Measurements from ENCODE around the gene ADIPOQ. TPM values are rescaled to one million over a fixed set of nuclear protein-coding genes. Genes with fewer than 3 reads are reported as not detected.
"Not testable (repeated sequence)": the region's sequence is repeated elsewhere in the genome, so short reads cannot be mapped to it uniquely, and the experiment has no call there.

ADIPOQ gene
- total RNA-seq, 1 donor from 2014 or later, result 8.2 TPM

- H3K9me3 ChIP-seq, result no peaks in the 10 kb centered on the region
- H3K4me3 ChIP-seq, result no peak overlapping the region
- no peak for TF ChIP-seq CTCF (IDR thresholded peaks at IDR 0.05)
- H3K4me1 ChIP-seq, result no peaks in the 10 kb centered on the region
- H3K36me3 ChIP-seq, result no peaks in the 10 kb centered on the region
- no peaks in the 10 kb centered on the region for H3K27me3 ChIP-seq
- no peak for DNase-seq (ENCODE audit: low spot score in 2 of 2)
- no peak overlapping the region for H3K27ac ChIP-seq
- intact Hi-C loops (cut with DNase I), result no loop called here
These were observed 43.9 kb downstream of the ADIPOQ start for GRCh38 chr3:186886202-186886981.

GRCh38 chr3:186887507-186887938 is 45.0 kb downstream of the ADIPOQ start:
- H3K27me3 ChIP-seq; H3K36me3 ChIP-seq; H3K4me3 ChIP-seq; DNase-seq (ENCODE audit: low spot score in 2 of 2); H3K27ac ChIP-seq; H3K4me1 ChIP-seq; H3K9me3 ChIP-seq; intact Hi-C loops (cut with DNase I): not testable (repeated sequence)

GRCh38 chr3:186888569-186888968 is 46.1 kb downstream of the ADIPOQ start:
- no peaks in the 10 kb centered on the region for H3K27me3 ChIP-seq
- no peak for TF ChIP-seq CTCF (IDR thresholded peaks at IDR 0.05)
- DNase-seq (ENCODE audit: low spot score in 2 of 2), result no peak
- H3K4me3 ChIP-seq, result no peak overlapping the region
- no peaks in the 10 kb centered on the region for H3K36me3 ChIP-seq
- H3K4me1 ChIP-seq, result no peaks in the 10 kb centered on the region
- intact Hi-C loops (cut with DNase I), result no loop called here
- no peak overlapping the region for H3K27ac ChIP-seq
- H3K9me3 ChIP-seq, result no peaks in the 10 kb centered on the region

GRCh38 chr3:186889698-186890097 is 47.2 kb downstream of the ADIPOQ start:
- H3K4me3 ChIP-seq; H3K9me3 ChIP-seq; intact Hi-C loops (cut with DNase I); DNase-seq (ENCODE audit: low spot score in 2 of 2); H3K4me1 ChIP-seq; H3K36me3 ChIP-seq; H3K27ac ChIP-seq; H3K27me3 ChIP-seq: not testable (repeated sequence)

- DNase-seq (ENCODE audit: low spot score in 2 of 2), result no peak
- no peaks in the 10 kb centered on the region for H3K27me3 ChIP-seq
- no peaks in the 10 kb centered on the region for H3K9me3 ChIP-seq
- H3K36me3 ChIP-seq, result no peaks in the 10 kb centered on the region
- H3K27ac ChIP-seq, result no peak overlapping the region
- no peak overlapping the region for H3K4me3 ChIP-seq
- intact Hi-C loops (cut with DNase I), result no loop called here
- no peaks in the 10 kb centered on the region for H3K4me1 ChIP-seq
- no peak for TF ChIP-seq CTCF (IDR thresholded peaks at IDR 0.05)
These were observed 48.4 kb downstream of the ADIPOQ start for GRCh38 chr3:186890911-186891310.

GRCh38 chr3:186893071-186893470 is 50.6 kb downstream of the ADIPOQ start:
- H3K4me3 ChIP-seq; H3K27me3 ChIP-seq; H3K36me3 ChIP-seq; H3K9me3 ChIP-seq; H3K27ac ChIP-seq; DNase-seq (ENCODE audit: low spot score in 2 of 2); intact Hi-C loops (cut with DNase I); H3K4me1 ChIP-seq: not testable (repeated sequence)

GRCh38 chr3:186895406-186895805 is 52.9 kb downstream of the ADIPOQ start:
- H3K36me3 ChIP-seq, result no peaks in the 10 kb centered on the region
- H3K27ac ChIP-seq, result no peak overlapping the region
- H3K4me3 ChIP-seq, result no peak overlapping the region
- no peaks in the 10 kb centered on the region for H3K27me3 ChIP-seq
- intact Hi-C loops (cut with DNase I), result no loop called here
- H3K9me3 ChIP-seq, result no peaks in the 10 kb centered on the region
- DNase-seq (ENCODE audit: low spot score in 2 of 2), result no peak
- TF ChIP-seq CTCF (IDR thresholded peaks at IDR 0.05), result no peak
- H3K4me1 ChIP-seq, result no peaks in the 10 kb centered on the region
